ENCODE results near the gene FRMPD2.

GRCh38 chr10:48299066-48299465, 24.6 kb upstream of the FRMPD2 start:
- TF ChIP-seq POLR2A (IDR thresholded peaks at IDR 0.05), result no peak
- no peak for TF ChIP-seq CTCF (IDR thresholded peaks at IDR 0.05 in 4 of 5, conservative IDR thresholded peaks at IDR 0.05 in 1 of 5)
